ENCODE measurements around the gene TTLL12.

Gene TTLL12

DNA sequence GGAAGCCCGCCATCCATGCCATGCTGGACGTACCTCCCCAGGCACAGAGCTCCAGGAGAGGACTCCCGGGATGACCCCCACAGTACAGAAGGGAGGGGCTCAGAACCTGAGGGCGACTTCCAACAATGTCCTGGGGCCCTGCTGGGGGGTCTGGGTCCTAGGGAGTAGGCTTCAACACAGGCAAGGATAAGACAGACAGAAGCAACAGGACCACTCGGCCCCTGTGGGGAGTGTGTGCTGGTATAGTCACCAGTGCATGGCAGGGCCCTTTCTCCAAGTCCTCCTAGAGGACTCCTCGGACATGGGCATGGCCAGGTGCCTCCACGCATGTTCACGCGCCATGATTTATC, 16.8 kb downstream of the TTLL12 start:
- no peak for ATAC-seq
- no peak for TF ChIP-seq CSDC2 (CRISPR knock-in tag; IDR thresholded peaks at IDR 0.05)
- no peak for TF ChIP-seq SNAI2 (CRISPR knock-in tag; IDR thresholded peaks at IDR 0.05)
- TF ChIP-seq ARNTL (CRISPR knock-in tag; IDR thresholded peaks at IDR 0.05; ENCODE audit: borderline replicate concordance, low read depth): no peak
- no peak for TF ChIP-seq OSR1 (CRISPR knock-in tag; IDR thresholded peaks at IDR 0.05)
- TF ChIP-seq TCF4 (CRISPR knock-in tag; IDR thresholded peaks at IDR 0.05; ENCODE audit: borderline replicate concordance): no peak
- TF ChIP-seq, protein P1, sequence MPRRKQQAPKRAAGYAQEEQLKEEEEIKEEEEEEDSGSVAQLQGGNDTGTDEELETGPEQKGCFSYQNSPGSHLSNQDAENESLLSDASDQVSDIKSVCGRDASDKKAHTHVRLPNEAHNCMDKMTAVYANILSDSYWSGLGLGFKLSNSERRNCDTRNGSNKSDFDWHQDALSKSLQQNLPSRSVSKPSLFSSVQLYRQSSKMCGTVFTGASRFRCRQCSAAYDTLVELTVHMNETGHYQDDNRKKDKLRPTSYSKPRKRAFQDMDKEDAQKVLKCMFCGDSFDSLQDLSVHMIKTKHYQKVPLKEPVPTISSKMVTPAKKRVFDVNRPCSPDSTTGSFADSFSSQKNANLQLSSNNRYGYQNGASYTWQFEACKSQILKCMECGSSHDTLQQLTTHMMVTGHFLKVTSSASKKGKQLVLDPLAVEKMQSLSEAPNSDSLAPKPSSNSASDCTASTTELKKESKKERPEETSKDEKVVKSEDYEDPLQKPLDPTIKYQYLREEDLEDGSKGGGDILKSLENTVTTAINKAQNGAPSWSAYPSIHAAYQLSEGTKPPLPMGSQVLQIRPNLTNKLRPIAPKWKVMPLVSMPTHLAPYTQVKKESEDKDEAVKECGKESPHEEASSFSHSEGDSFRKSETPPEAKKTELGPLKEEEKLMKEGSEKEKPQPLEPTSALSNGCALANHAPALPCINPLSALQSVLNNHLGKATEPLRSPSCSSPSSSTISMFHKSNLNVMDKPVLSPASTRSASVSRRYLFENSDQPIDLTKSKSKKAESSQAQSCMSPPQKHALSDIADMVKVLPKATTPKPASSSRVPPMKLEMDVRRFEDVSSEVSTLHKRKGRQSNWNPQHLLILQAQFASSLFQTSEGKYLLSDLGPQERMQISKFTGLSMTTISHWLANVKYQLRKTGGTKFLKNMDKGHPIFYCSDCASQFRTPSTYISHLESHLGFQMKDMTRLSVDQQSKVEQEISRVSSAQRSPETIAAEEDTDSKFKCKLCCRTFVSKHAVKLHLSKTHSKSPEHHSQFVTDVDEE (CRISPR knock-in tag; IDR thresholded peaks at IDR 0.05): no peak
- no peak for TF ChIP-seq PPARA (CRISPR knock-in tag; IDR thresholded peaks at IDR 0.05; ENCODE audit: borderline replicate concordance)
- TF ChIP-seq ISL1 (CRISPR knock-in tag; IDR thresholded peaks at IDR 0.05): no peak
- TF ChIP-seq BACH2 (CRISPR knock-in tag; IDR thresholded peaks at IDR 0.05; ENCODE audit: borderline replicate concordance): no peak
- no peak for TF ChIP-seq TOX (CRISPR knock-in tag; IDR thresholded peaks at IDR 0.05; ENCODE audit: borderline replicate concordance)

DNA sequence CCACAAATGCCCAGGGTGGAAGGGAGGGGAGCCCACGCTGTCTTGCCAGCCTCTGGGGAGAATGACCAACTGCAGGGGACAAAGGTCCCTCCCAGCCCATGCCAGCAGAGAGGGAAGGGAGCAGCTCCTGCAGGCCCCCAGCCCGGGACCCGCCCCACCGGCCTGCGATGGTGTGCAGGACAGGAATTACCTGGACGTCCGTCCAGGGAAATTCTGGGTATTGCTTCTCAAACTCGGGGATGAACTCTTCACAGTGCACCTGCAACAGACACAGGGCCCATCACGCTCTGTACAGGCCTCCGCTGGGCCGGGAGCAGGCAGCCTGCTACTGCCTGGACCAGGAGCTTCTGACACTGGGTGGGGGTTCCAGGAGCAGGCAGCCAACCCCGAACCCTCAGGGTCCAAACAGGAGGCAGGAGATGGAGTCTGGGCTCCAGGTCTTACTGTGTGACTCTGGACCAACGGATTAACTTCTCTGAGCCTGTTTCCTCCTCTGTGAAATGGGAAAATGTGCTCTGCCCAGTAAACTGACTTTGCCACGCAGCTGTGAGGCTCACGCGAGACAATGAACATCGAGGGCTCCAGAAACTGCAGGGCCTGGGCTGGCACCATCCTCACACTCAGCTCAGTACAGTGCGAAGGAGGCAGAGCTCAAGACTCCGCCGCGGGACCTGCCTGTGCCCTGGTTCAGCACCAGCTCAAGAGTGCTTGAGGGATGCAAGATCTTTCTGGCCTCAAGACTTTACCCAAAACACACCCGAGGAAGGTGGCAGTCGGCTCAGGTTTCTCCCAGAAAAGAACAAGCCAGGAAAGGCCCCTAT, 17.4 kb downstream of the TTLL12 start:
- ATAC-seq: no peak
- no peak for TF ChIP-seq ZC3H10 (CRISPR knock-in tag; IDR thresholded peaks at IDR 0.05)
- TF ChIP-seq ZFP3 (CRISPR knock-in tag; IDR thresholded peaks at IDR 0.05): no peak
- no peak for TF ChIP-seq CSDC2 (CRISPR knock-in tag; IDR thresholded peaks at IDR 0.05)
- TF ChIP-seq ISL1 (CRISPR knock-in tag; IDR thresholded peaks at IDR 0.05): no peak
- no peak for TF ChIP-seq CREB5 (CRISPR knock-in tag; IDR thresholded peaks at IDR 0.05; ENCODE audit: low read depth)
- TF ChIP-seq SNAI2 (CRISPR knock-in tag; IDR thresholded peaks at IDR 0.05): no peak
- no peak for TF ChIP-seq PPARA (CRISPR knock-in tag; IDR thresholded peaks at IDR 0.05; ENCODE audit: borderline replicate concordance)
- TF ChIP-seq OSR1 (CRISPR knock-in tag; IDR thresholded peaks at IDR 0.05): no peak
- no peak for TF ChIP-seq ARNTL (CRISPR knock-in tag; IDR thresholded peaks at IDR 0.05; ENCODE audit: borderline replicate concordance, low read depth)
- TF ChIP-seq, protein P2, sequence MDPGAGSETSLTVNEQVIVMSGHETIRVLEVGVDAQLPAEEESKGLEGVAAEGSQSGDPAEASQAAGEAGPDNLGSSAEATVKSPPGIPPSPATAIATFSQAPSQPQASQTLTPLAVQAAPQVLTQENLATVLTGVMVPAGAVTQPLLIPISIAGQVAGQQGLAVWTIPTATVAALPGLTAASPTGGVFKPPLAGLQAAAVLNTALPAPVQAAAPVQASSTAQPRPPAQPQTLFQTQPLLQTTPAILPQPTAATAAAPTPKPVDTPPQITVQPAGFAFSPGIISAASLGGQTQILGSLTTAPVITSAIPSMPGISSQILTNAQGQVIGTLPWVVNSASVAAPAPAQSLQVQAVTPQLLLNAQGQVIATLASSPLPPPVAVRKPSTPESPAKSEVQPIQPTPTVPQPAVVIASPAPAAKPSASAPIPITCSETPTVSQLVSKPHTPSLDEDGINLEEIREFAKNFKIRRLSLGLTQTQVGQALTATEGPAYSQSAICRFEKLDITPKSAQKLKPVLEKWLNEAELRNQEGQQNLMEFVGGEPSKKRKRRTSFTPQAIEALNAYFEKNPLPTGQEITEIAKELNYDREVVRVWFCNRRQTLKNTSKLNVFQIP (CRISPR knock-in tag; IDR thresholded peaks at IDR 0.05; ENCODE audit: borderline replicate concordance, low read depth): no peak
- TF ChIP-seq ZFP30 (CRISPR knock-in tag; IDR thresholded peaks at IDR 0.05): no peak
- no peak for TF ChIP-seq ZNF70 (CRISPR knock-in tag; IDR thresholded peaks at IDR 0.05)
- no peak for TF ChIP-seq ZNF8 (CRISPR knock-in tag; IDR thresholded peaks at IDR 0.05)
- no peak for TF ChIP-seq PATZ1 (CRISPR knock-in tag; IDR thresholded peaks at IDR 0.05; ENCODE audit: borderline replicate concordance)
- TF ChIP-seq RARB (CRISPR knock-in tag; IDR thresholded peaks at IDR 0.05): no peak
- TF ChIP-seq ZNF565 (CRISPR knock-in tag; conservative IDR thresholded peaks at IDR 0.05; ENCODE audit: low read depth): no peak
- TF ChIP-seq TCF4 (CRISPR knock-in tag; IDR thresholded peaks at IDR 0.05; ENCODE audit: borderline replicate concordance): no peak
- TF ChIP-seq GLIS3 (CRISPR knock-in tag; IDR thresholded peaks at IDR 0.05): no peak
- TF ChIP-seq, protein P1 (CRISPR knock-in tag; IDR thresholded peaks at IDR 0.05): no peak
- TF ChIP-seq ESRRG (CRISPR knock-in tag; IDR thresholded peaks at IDR 0.05): no peak

All from SK-N-SH treated with all-trans-retinoic acid at 6 μM for 48 hours (cell line).